ELF-1 (cell line): ENCODE measurements around the gene SMAD5.

Source experiments
- DNase-seq: peaks from one replicate; pipeline ENCODE4 v3.0.0-alpha.2; 2016; ENCODE audit warnings: low read depth, low spot score

Gene SMAD5

DNA sequence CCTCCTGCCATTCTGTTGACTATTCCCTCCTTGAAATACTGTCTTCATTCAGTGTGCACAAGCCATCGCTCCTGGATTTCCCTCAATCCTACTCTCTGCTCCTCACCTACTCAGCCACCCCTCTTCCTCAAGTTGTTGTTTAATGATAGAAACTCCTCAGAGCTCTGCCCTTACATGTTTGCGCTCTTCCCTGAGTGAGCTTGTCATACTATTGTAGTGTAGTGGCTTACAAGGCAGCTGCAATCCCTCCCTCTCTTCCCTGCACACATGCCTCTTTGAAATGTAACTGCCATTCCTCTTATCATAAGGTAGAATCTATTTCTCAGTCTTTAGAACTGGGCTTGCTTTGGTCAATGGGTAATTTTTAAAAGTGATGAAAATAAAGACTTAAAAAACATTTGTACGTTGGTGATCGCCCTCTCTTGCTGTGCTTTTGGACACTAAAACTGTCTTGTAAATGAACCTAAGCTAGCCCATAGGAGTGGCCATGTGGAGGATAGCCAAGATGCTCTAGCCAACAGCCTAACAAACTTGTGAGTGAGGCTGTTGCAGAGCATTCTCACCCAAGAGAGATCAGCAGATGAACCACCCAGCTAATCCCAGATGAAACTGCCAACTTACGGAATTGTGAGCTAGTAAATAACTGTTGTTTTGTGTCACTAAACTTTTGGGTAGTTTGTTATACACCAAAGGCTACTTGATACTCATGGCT, 18.1 kb upstream of the SMAD5 start:
- DNase-seq, result no peak

DNA sequence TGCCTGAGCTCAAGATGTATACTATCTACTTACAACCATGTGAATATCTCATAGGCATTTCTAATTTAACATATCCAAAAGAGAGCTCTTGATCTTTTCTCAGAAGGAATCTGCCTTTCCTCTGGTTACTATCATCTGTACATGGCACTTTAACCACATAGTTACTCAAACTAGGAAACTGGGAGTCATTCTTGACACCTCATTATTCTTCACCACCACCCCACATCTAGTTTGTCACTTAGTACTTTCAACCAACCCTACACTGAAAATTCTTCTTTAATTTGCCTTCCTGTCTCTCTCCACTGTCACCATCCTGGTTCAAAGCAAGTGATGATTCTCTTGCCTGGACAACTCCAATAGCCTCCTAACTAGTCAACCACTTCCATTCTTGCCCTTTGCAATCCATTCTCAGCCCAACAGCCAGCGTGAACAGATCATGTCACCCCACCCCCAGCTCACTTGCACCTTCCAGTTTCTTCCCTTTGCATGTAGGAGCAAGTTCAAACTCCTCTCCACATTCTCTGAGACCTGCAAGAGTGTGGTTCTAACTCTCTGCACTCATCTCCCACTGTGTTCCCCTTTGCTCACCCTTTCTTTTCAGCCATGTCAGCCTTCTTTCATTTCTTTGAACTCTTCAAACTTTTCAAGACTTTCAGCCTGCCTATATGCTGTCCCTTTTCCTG, 17.3 kb upstream of the SMAD5 start:
- DNase-seq, result no peak

GRCh38 chr5:136120529-136120928, 12.1 kb upstream of the SMAD5 start:
- DNase-seq, result no peak

- DNase-seq, result no peak
Measured at GRCh38 chr5:136123236-136123768, 9.3 kb upstream of the SMAD5 start.

DNA sequence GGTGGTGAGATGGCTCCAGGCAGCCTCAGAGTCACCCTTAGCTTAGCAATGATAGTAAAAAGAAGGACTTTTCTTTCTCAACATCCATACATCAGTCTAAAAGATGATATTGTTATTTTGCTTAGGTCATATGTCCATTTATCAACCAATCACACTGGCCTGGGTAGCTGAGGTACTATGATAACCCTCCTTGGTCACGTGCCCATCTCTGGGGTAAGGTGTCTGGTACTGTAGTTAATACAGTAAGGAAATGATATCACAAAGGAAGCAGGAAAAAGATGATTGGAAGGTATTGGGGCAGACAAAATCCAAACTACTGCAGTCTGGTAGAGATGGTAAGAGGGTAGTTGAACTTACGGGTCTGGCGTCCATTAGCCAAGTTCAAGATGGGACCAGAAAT, 5.1 kb upstream of the SMAD5 start:
- no peak for DNase-seq

- no peak for DNase-seq
Measured at GRCh38 chr5:136128481-136128880, 4.2 kb upstream of the SMAD5 start.

DNA sequence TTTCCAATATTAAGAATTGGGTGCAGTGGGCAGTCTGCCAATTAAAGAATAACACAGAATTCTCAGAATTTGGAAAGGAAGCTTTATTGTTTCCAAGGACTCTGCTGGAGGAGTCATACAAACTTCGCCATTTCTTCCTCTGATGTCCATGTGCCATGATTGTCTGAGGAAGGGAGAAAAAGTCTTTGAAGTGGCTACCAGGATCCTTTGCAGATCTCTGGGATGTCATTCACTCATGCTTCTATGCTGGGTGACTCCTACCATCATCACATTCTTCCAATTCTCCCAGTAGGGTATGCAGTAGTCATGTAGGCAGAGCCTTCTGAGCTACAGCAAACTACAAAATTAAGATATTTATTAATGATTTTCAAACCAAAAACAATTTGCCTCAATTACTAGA, 3.2 kb upstream of the SMAD5 start:
- DNase-seq, result no peak

DNA sequence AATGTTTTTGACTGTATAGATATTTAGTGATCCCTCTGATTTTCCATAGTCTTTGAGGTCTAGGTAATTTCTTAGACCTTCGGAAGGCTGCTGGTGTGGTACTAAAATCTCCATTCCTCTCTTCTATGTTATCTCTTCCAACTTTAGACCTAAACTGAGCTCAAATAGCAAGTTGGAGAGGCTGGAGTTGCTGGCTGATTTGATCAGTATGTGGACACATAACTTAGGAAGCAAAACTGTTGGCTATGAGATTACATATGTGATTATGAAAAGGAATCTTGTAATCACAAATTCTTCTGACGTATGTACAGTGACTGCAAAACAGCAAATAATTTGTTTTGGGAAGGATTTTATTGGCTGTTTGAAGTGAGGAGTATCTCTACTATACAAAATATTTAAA, 2.1 kb upstream of the SMAD5 start:
- DNase-seq, result no peak

DNA sequence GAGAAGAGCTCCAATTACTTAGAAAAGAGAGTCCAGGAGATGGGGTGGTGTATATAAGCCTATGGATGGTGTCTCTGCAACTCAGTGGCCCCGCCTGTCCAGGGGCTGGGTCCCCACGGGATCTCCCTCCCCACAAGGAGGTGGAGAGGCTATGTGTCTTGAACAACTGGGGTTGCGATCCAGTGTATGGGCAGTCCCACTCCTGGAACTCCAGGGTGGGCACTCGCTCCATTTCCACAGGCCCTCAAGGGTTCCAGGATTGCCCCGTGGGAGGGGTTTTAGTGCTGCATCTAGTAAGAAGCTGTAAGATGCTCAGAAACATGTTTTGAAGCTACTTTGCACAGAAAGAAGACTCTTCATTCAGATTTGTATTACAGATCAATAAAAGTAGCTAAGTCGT, 558 bp upstream of the SMAD5 start:
- DNase-seq, result no peak

- peak; percentile 80 for DNase-seq
Measured at GRCh38 chr5:136133222-136133921, 727 bp downstream of the SMAD5 start.

DNA sequence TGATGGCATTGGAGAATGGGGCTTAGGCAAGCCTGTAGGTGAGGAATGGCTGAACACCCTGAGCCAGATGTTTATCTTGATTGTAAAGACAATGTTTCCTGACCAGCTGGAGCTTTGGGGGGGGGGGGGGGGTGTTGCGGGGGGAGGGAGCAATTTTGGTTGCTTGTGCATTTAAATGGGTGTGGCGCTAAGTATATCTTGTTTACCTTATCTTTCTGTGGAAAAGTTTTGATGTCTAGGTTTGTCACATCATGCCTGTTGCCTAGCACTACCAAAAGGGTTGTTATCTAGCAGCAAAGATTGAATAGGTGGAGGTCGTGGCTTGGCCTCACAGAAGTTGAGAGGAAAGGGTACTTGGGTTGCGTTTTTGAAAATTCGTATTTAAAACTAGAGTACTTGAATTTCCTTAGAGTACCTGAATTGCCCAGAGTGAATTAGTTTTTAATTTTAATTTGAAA, 1.3 kb downstream of the SMAD5 start:
- no peak for DNase-seq

- DNase-seq, result no peak
Measured at GRCh38 chr5:136134653-136135052, 2.0 kb downstream of the SMAD5 start.

DNA sequence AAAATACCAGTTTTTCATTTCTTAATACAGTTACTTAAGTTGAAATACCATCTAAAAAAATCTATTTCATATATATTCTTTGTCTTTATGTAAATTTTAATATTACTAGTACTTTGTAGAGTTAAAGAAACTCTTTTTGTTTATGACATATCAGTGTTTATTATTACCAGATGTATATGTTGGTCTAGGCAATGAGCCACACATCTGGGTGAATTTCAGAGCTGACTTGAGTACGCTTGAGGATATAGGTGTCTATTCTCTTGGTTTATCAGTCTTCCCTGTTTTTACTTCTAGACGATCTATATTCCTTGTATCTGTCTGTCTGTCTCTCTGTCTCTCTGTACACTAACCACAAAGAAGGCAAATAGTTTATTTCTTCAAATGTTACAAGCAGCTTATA, 2.9 kb downstream of the SMAD5 start:
- DNase-seq, result no peak

GRCh38 chr5:136137497-136138220, 5.0 kb downstream of the SMAD5 start:
- DNase-seq, result no peak

GRCh38 chr5:136141561-136141960, 8.9 kb downstream of the SMAD5 start:
- DNase-seq, result no peak

- DNase-seq, result no peak
Measured at GRCh38 chr5:136143312-136143711, 10.7 kb downstream of the SMAD5 start.

DNA sequence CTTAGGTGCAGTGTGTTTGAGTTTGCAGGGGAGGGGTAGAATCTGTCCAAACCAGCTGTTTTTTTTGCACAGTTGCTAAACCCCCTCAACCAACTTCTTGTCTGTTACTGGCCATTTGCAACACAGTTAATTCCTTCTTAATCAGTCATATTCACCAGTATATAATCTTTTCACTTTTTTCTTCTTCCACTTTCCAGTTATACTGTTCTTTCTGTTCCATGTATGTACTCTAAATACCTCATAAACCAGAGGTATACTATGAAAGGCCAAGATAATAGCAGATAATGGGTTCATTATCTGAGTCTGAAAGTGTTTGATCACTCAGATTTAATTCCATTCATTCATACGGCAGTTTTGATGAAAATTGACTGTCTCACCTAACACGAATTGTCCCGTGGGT, 11.1 kb downstream of the SMAD5 start:
- no peak for DNase-seq

GRCh38 chr5:136145030-136145429, 12.4 kb downstream of the SMAD5 start:
- DNase-seq, result no peak

- DNase-seq, result no peak
Measured at GRCh38 chr5:136146201-136146600, 13.6 kb downstream of the SMAD5 start.

- DNase-seq, result no peak
Measured at GRCh38 chr5:136147632-136148031, 15.0 kb downstream of the SMAD5 start.

GRCh38 chr5:136149891-136150290, 17.2 kb downstream of the SMAD5 start:
- DNase-seq, result no peak
